Measurements from ENCODE around the gene CCDC195.

CCDC195 gene, protein sequence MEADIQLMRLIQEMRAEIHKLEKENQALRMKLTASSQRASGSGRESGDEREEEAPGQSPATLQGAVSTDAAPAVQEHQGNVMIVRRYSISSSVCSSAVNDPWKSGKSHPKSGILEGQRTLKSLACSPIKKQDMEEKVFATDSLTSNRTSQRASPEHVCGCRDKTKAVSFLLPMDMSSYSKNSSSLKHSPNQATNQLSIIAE

DNA sequence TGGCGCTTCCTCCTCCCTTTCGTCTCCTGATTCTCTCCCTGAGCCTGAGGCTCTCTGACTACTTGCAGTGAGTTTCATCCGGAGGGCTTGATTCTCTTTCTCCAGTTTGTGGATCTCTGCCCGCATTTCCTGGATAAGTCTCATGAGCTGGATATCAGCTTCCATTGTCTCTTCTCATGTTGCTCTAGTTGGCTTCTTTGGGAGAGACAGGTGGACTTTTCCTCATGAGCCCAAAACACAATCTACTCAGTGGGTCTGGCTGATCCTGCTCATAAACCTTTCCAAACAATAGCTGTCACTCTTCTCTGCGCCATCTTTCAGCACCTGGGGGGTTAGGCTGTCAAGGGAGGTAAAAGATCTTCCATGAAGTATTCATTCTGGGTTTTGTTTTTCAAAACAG lies at the start of gene CCDC195:
CCDC195 (minus strand) TSS at position 165 of the 400 bp plus-strand sequence; CDS start at position 165, 0 bp downstream.
- no peak for DNase-seq (ENCODE audit: low read depth)
- TF ChIP-seq MYC (IDR thresholded peaks at IDR 0.05; ENCODE audit: low read depth, low read length) = no peak
- TF ChIP-seq, protein P1, sequence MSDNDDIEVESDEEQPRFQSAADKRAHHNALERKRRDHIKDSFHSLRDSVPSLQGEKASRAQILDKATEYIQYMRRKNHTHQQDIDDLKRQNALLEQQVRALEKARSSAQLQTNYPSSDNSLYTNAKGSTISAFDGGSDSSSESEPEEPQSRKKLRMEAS (IDR thresholded peaks at IDR 0.05; ENCODE audit: low read depth, low read length) = no peak
- no peak for TF ChIP-seq POLR2A (IDR thresholded peaks at IDR 0.05; ENCODE audit: extremely low read depth, insufficient read length)
- TF ChIP-seq, protein P2, sequence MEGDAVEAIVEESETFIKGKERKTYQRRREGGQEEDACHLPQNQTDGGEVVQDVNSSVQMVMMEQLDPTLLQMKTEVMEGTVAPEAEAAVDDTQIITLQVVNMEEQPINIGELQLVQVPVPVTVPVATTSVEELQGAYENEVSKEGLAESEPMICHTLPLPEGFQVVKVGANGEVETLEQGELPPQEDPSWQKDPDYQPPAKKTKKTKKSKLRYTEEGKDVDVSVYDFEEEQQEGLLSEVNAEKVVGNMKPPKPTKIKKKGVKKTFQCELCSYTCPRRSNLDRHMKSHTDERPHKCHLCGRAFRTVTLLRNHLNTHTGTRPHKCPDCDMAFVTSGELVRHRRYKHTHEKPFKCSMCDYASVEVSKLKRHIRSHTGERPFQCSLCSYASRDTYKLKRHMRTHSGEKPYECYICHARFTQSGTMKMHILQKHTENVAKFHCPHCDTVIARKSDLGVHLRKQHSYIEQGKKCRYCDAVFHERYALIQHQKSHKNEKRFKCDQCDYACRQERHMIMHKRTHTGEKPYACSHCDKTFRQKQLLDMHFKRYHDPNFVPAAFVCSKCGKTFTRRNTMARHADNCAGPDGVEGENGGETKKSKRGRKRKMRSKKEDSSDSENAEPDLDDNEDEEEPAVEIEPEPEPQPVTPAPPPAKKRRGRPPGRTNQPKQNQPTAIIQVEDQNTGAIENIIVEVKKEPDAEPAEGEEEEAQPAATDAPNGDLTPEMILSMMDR (IDR thresholded peaks at IDR 0.05; ENCODE audit: low read depth, low read length) = no peak
- no peak within 1 kb of the TSS for H3K4me3 ChIP-seq (ENCODE audit: low read depth, low read length)

DNA sequence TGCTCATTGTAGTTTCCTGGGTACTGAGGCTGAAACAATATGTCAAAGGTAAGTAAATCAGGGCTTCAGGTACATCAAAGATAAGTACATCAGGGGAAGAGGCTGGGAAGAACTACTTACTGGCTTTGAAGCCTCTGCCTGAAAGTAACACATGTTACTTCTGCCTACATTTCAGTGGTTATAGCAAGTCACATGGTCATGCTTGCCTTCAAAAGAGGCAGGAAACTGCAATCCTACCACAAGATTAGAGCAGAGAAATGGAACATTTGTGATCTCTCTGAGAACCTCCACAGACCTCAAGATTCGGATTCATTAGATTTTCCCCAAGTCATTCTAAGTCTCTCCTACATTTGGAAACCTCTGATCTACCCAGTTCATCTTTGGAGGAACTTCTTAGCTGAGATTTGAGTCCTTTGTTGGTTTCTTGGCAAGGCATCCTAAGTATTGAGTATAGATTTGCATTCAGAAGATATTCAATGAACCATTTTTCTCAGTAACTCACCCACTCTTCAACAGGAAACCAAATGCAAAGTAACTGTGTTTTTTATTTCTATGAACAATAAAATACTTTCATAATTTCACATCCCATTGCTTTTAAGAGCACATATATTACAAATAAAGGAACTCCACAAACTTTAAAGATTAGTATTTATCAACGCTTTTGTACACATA lies 48.5 kb upstream of the CCDC195 start:
- no peak for DNase-seq (ENCODE audit: low read depth)
- no peak overlapping the region for H3K4me3 ChIP-seq (ENCODE audit: low read depth, low read length)
- TF ChIP-seq, protein P2 (IDR thresholded peaks at IDR 0.05; ENCODE audit: low read depth, low read length) = no peak
- TF ChIP-seq, protein P1 (IDR thresholded peaks at IDR 0.05; ENCODE audit: low read depth, low read length) = peak; percentile 77
- TF ChIP-seq MYC (IDR thresholded peaks at IDR 0.05; ENCODE audit: low read depth, low read length) = no peak

DNA sequence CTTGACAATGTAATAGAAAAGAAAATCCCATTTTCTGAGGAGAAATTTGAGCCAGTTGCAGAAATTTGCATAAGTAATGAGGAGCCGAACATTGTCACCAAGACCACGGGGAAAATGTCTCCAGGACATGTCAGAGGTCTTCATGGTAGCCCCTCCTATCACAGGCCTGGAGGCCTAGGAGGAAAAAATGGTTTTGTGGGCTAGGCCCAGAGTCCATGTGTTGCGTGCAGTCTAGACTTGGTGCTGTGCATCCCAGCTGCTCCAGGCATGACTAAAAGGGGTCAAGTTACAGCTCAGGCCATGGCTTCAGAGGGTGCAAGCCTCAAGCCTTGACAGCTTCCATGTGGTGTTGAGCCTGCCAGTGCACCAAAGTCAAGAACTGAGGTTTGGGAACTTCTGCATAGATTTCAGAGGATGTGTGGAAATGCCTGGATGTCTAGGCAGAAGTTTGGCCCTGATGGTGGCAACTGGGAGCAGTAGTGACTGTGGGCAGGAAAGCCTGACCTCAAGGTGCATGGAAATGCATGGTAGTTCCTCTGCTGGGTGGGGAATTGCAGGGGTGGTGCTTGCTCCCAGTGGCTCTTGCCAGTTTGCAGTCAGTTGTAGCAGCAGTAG lies 41.9 kb upstream of the CCDC195 start:
- no peak overlapping the region for H3K4me3 ChIP-seq (ENCODE audit: low read depth, low read length)
- DNase-seq (ENCODE audit: low read depth) = no peak
- TF ChIP-seq, protein P1 (IDR thresholded peaks at IDR 0.05; ENCODE audit: low read depth, low read length) = no peak
- TF ChIP-seq, protein P2 (IDR thresholded peaks at IDR 0.05; ENCODE audit: low read depth, low read length) = no peak
- no peak for TF ChIP-seq POLR2A (IDR thresholded peaks at IDR 0.05; ENCODE audit: extremely low read depth, insufficient read length)
- no peak for TF ChIP-seq MYC (IDR thresholded peaks at IDR 0.05; ENCODE audit: low read depth, low read length)

DNA sequence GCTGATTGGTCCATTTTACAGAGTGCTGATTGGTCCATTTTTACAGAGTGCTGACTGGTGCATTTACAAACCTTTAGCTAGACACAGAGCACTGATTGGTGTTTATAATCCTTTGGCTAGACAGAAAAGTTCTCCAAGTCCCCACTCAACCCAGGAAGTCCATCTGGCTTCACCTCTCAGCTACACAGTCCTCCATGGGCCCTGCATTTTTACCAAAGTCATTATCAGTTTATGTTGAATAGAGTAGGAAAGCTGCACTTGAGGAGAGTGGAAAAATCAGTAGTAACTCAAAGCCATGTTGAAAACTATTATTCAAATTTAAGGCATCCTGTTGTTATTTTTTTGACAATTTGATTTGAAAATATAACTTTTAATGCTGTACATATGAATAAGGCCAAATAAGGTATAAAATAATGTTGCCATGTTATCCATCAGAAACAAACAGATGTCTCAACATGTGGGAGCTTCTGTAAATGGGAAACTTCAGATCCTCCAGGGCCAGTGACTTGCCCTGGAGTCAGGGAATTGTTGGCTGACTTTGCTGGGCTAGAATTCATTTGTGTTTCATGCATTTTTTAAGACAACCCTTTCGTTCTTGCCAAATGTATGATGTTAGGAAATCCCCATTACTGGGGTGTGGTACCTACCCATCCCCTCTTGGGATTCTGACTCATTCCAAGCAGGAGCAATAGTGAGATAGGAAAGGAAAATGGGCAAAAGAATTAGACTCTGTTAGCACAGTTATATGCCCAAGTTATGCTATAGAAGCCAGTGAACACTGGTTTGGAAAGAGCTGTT lies 37.8 kb upstream of the CCDC195 start:
- DNase-seq (ENCODE audit: low read depth) = no peak
- H3K4me3 ChIP-seq (ENCODE audit: low read depth, low read length) = no peak overlapping the region
- TF ChIP-seq MYC (IDR thresholded peaks at IDR 0.05; ENCODE audit: low read depth, low read length) (no peak), POLR2A (IDR thresholded peaks at IDR 0.05; ENCODE audit: extremely low read depth, insufficient read length) (no peak)
- TF ChIP-seq, protein P1 (IDR thresholded peaks at IDR 0.05; ENCODE audit: low read depth, low read length) = no peak
- TF ChIP-seq, protein P2 (IDR thresholded peaks at IDR 0.05; ENCODE audit: low read depth, low read length) = no peak

DNA sequence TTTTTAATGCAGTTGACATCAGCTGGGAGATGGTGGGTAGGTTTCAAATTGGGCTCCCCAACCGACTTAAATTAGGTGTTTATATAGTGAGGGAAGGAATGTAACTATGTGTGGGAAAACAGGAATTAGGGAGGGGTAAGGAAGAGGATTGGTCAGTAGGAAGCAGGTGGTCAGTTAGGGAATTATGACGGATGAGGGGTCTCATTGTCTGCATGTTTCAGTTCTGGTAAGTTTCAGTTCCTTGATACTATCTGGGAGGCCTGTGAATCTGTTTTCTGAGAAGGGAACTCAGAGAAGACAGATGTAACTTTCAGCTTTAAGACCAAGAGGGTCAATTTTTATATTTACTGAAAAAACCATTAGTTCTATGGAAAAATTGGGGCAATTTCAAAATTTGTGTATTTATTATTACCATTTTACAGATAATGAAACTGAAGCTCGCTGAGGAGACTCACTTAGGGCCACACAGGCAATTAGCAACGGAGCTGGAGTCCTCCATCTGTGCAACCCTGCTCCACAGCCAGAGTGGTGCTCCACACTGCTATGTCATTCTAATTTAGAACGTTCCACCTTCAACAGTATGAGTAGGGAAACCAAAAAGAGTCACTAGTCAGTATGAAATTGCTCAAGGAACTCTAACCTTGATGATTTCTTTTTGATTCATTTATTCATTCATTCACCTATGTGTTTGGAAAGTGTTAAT lies 36.0 kb upstream of the CCDC195 start:
- H3K4me3 ChIP-seq (ENCODE audit: low read depth, low read length) = no peak overlapping the region
- no peak for DNase-seq (ENCODE audit: low read depth)
- TF ChIP-seq POLR2A (IDR thresholded peaks at IDR 0.05; ENCODE audit: extremely low read depth, insufficient read length) (no peak), MYC (IDR thresholded peaks at IDR 0.05; ENCODE audit: low read depth, low read length) (no peak)
- TF ChIP-seq, protein P2 (IDR thresholded peaks at IDR 0.05; ENCODE audit: low read depth, low read length) = no peak
- TF ChIP-seq, protein P1 (IDR thresholded peaks at IDR 0.05; ENCODE audit: low read depth, low read length) = no peak

All from NB4 (cell line).